Keratinocyte (primary cell): ENCODE data around the gene VSTM2A. TPM values are rescaled to one million over a fixed set of nuclear protein-coding genes. Genes with fewer than 3 reads are reported as not detected.

Source experiments
- DNase-seq: peaks from one replicate; pipeline ENCODE4 v3.0.0-alpha.2; 2011; ENCODE audit warnings: low read depth, missing footprints, low spot score
- FAIRE-seq: peaks from 2 replicates; lab custom pipeline; 2011; peaks lifted over from hg19 to GRCh38; lab: Jason Lieb, UNC
- H2AFZ ChIP-seq: 2 replicates; pipeline ENCODE4 v1.6.0; 2012; ENCODE audit warnings: low read length, control low read depth, inconsistent platforms; ENCODE audit not compliant: control insufficient read depth
- H3K27ac ChIP-seq: 2 replicates; pipeline ENCODE4 v1.5.1; 2011; ENCODE audit warnings: low read length; ENCODE audit not compliant: control insufficient read depth, insufficient read depth
- H3K27me3 ChIP-seq: 3 replicates; pipeline ENCODE4 v1.6.0; 2011; ENCODE audit warnings: low read length; ENCODE audit not compliant: control insufficient read depth, insufficient read depth; ENCODE audit errors: extremely low read depth
- H3K36me3 ChIP-seq, 2 experiments: 2 replicates in 1 of 2; 3 replicates in 1 of 2; pipeline ENCODE4 v1.5.1; 2011; ENCODE audit warnings: low read length in 2 of 2, mild to moderate bottlenecking in 1 of 2; ENCODE audit not compliant: control insufficient read depth in 2 of 2, insufficient read depth in 2 of 2; ENCODE audit errors: extremely low read depth in 1 of 2
- H3K4me1 ChIP-seq: 3 replicates; pipeline ENCODE4 v1.5.1; 2011; ENCODE audit warnings: low read length; ENCODE audit not compliant: control insufficient read depth, insufficient read depth; ENCODE audit errors: extremely low read depth
- H3K4me2 ChIP-seq: 3 replicates; pipeline ENCODE4 v1.6.0; 2011; ENCODE audit warnings: low read depth, low read length; ENCODE audit not compliant: control insufficient read depth, insufficient read depth; ENCODE audit errors: extremely low read depth
- H3K4me3 ChIP-seq, 3 experiments: fragments of 200-600 bp in 1 of 3; sonication (generic) in 1 of 3; 2 replicates in 2 of 3; 3 replicates in 1 of 3; pipeline ENCODE4 v1.5.1; 2011 to 2016; ENCODE audit warnings: low read length in 3 of 3, mild to moderate bottlenecking in 3 of 3, control low read depth in 2 of 3, inconsistent platforms in 1 of 3, low read depth in 1 of 3, mixed read lengths in 1 of 3, mixed run types in 1 of 3, moderate library complexity in 1 of 3; ENCODE audit not compliant: control insufficient read depth in 2 of 3, insufficient read depth in 2 of 3; ENCODE audit errors: extremely low read depth in 1 of 3
- H3K79me2 ChIP-seq: 2 replicates; pipeline ENCODE4 v1.6.0; 2012; ENCODE audit warnings: low read length; ENCODE audit not compliant: control insufficient read depth, insufficient read depth
- H3K9ac ChIP-seq: 3 replicates; pipeline ENCODE4 v1.6.0; 2011; ENCODE audit warnings: low read length; ENCODE audit not compliant: control insufficient read depth, insufficient read depth; ENCODE audit errors: extremely low read depth
- H3K9me1 ChIP-seq: 3 replicates; pipeline ENCODE4 v1.6.0; 2011; ENCODE audit warnings: low read length; ENCODE audit not compliant: control insufficient read depth, insufficient read depth; ENCODE audit errors: extremely low read depth
- H3K9me3 ChIP-seq: 2 replicates; pipeline ENCODE4 v1.5.1; 2012; ENCODE audit warnings: low read depth, low read length; ENCODE audit not compliant: control insufficient read depth
- H4K20me1 ChIP-seq: 3 replicates; pipeline ENCODE4 v1.6.0; 2011; ENCODE audit warnings: low read length; ENCODE audit not compliant: control insufficient read depth, insufficient read depth; ENCODE audit errors: extremely low read depth
- EZH2 ChIP-seq: IDR thresholded peaks from one replicate; pipeline ENCODE4 v1.6.1; 2012; ENCODE audit warnings: inconsistent platforms, mild to moderate bottlenecking, low read length, moderate library complexity
- dilution Hi-C: fragments of 300-500 bp; cut with MboI; formaldehyde crosslinking; loops from one replicate; pipeline ENCODE4 v1.7.0; 2020; ENCODE audit warnings: low sequenced_read_pairs; ENCODE audit not compliant: extremely low pct_ligation_motif_present
- polyA plus RNA-seq, 5 experiments: library from polyadenylated mRNA; depleted of rRNA in 3 of 5; stranded (reverse) in 3 of 5; stranded (forward) in 1 of 5; unstranded in 1 of 5; fragments of >200 nt; gene quantifications; 1 replicate in 1 of 5; 2 replicates in 3 of 5; 3 replicates in 1 of 5; pipeline versions ENCODE4 v1.2.1 to v1.2.3, GENCODE V29; 2011 to 2012; ENCODE audit warnings: missing spikeins in 2 of 5, low read depth in 1 of 5, low replicate concordance in 1 of 5
- TF ChIP-seq, protein P1 (sequence below), 3 experiments: IDR thresholded peaks in 1 of 3; conservative IDR thresholded peaks in 1 of 3; optimal IDR thresholded peaks in 1 of 3; 2 replicates in 2 of 3; 3 replicates in 1 of 3; pipeline versions ENCODE3 to v1.5.1; 2011; ENCODE audit warnings: low read length in 3 of 3, mild to moderate bottlenecking in 3 of 3, moderate library complexity in 2 of 3, control low read depth in 1 of 3, inconsistent platforms in 1 of 3; ENCODE audit not compliant: insufficient read depth in 2 of 3; ENCODE audit errors: extremely low read depth in 1 of 3

VSTM2A gene
- polyA plus RNA-seq, 1 donor (not counting 4 experiments of a cell fraction or from before 2014, with no cell fraction given): not detected

- H3K36me3 ChIP-seq: no peaks in the 10 kb centered on the region
- no peak overlapping the region for H3K4me3 ChIP-seq
- no peak overlapping the region for H3K27ac ChIP-seq
- H3K4me2 ChIP-seq: no peak overlapping the region
- FAIRE-seq: no peak
- H3K79me2 ChIP-seq: no peaks in the 10 kb centered on the region
- H3K9me3 ChIP-seq: no peaks in the 10 kb centered on the region
- dilution Hi-C loops: no loop called here
- H3K4me1 ChIP-seq: no peaks in the 10 kb centered on the region
- DNase-seq: no peak
- no peaks in the 10 kb centered on the region for H4K20me1 ChIP-seq
- H3K9me1 ChIP-seq: no peaks in the 10 kb centered on the region
- TF ChIP-seq, protein P1, sequence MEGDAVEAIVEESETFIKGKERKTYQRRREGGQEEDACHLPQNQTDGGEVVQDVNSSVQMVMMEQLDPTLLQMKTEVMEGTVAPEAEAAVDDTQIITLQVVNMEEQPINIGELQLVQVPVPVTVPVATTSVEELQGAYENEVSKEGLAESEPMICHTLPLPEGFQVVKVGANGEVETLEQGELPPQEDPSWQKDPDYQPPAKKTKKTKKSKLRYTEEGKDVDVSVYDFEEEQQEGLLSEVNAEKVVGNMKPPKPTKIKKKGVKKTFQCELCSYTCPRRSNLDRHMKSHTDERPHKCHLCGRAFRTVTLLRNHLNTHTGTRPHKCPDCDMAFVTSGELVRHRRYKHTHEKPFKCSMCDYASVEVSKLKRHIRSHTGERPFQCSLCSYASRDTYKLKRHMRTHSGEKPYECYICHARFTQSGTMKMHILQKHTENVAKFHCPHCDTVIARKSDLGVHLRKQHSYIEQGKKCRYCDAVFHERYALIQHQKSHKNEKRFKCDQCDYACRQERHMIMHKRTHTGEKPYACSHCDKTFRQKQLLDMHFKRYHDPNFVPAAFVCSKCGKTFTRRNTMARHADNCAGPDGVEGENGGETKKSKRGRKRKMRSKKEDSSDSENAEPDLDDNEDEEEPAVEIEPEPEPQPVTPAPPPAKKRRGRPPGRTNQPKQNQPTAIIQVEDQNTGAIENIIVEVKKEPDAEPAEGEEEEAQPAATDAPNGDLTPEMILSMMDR (optimal IDR thresholded peaks at IDR 0.05 in 1 of 3, IDR thresholded peaks at IDR 0.05 in 1 of 3, conservative IDR thresholded peaks at IDR 0.05 in 1 of 3; ENCODE audit: extremely low read depth in 1 of 3, insufficient read depth in 2 of 3, low read length in 3 of 3): no peak
- no peak for TF ChIP-seq EZH2
- no peak overlapping the region for H3K9ac ChIP-seq
- no peak overlapping the region for H2AFZ ChIP-seq
- no peaks in the 10 kb centered on the region for H3K27me3 ChIP-seq
Observed at GRCh38 chr7:54529568-54529967, 12.6 kb upstream of the VSTM2A start.

DNA sequence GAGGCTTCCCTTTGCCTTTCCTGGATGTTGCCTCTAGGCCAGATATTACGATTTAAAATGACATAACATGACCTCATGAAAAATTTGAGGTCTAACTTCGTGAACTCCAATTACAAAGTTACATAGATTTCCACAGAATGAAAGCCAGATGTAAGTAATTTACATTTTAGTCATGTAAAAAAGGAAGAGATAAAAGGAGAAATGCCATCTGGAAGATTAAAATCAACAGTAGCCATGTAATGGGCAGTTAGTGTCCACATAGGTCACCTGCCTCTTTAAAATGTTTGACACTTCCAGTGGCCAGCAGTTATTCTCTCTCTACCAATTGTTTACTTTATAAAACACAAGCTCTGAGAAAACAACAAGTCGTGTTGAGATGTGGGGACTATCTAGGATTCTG, 4.1 kb upstream of the VSTM2A start:
- Histone ChIP-seq H3K27me3 (peaks cover 22% of the 10 kb centered on the region), H3K4me2 (no peak overlapping the region), H3K36me3 (no peaks in the 10 kb centered on the region), H3K9me1 (no peaks in the 10 kb centered on the region), H3K4me1 (no peaks in the 10 kb centered on the region), H4K20me1 (peaks cover 2% of the 10 kb centered on the region), H3K9ac (no peak overlapping the region), H3K79me2 (no peaks in the 10 kb centered on the region), H2AFZ (no peak overlapping the region), H3K4me3 (no peak overlapping the region), H3K27ac (no peak overlapping the region), H3K9me3 (no peaks in the 10 kb centered on the region)
- no peak for TF ChIP-seq EZH2
- TF ChIP-seq, protein P1 (optimal IDR thresholded peaks at IDR 0.05 in 1 of 3, IDR thresholded peaks at IDR 0.05 in 1 of 3, conservative IDR thresholded peaks at IDR 0.05 in 1 of 3; ENCODE audit: extremely low read depth in 1 of 3, insufficient read depth in 2 of 3, low read length in 3 of 3): no peak
- no peak for DNase-seq
- no peak for FAIRE-seq
- dilution Hi-C loops: no loop called here
